ENCODE measurements around the gene NMNAT2. TPM values are rescaled to one million over a fixed set of nuclear protein-coding genes. Genes with fewer than 3 reads are reported as not detected.
"Not testable (repeated sequence)": the region's sequence is repeated elsewhere in the genome, so short reads cannot be mapped to it uniquely, and the experiment has no call there.

Gene NMNAT2
- polyA plus RNA-seq, 12 donors: 0.76 to 2.1 (median 1.6) TPM; not detected in 2

GRCh38 chr1:183267646-183268431 is 150.3 kb downstream of the NMNAT2 start:
- DNase-seq: no peak

GRCh38 chr1:183263886-183264602 is 154.1 kb downstream of the NMNAT2 start:
- DNase-seq: no peak

GRCh38 chr1:183262628-183263200 is 155.5 kb downstream of the NMNAT2 start:
- DNase-seq: no peak

GRCh38 chr1:183259924-183260323 is 158.3 kb downstream of the NMNAT2 start:
- DNase-seq: no peak

- DNase-seq: no peak
Measured at GRCh38 chr1:183255073-183255472, 163.1 kb downstream of the NMNAT2 start.

GRCh38 chr1:183251959-183252450 is 166.2 kb downstream of the NMNAT2 start:
- no peak for DNase-seq

GRCh38 chr1:183251101-183251958 is 166.8 kb downstream of the NMNAT2 start:
- DNase-seq: no peak

GRCh38 chr1:183249941-183250452 is 168.2 kb downstream of the NMNAT2 start:
- no peak for DNase-seq

- DNase-seq: no peak
Measured at GRCh38 chr1:183248989-183249691, 169.0 kb downstream of the NMNAT2 start.

GRCh38 chr1:183247931-183248330 is 170.2 kb downstream of the NMNAT2 start:
- DNase-seq: no peak

- no peak for DNase-seq
Measured at GRCh38 chr1:183247484-183247883, 170.7 kb downstream of the NMNAT2 start.

- no peak for DNase-seq
Measured at GRCh38 chr1:183247066-183247465, 171.1 kb downstream of the NMNAT2 start.

GRCh38 chr1:183246436-183246835 is 171.7 kb downstream of the NMNAT2 start:
- no peak for DNase-seq

GRCh38 chr1:183245357-183245756 is 172.8 kb downstream of the NMNAT2 start:
- no peak for DNase-seq

GRCh38 chr1:183244466-183244865 is 173.7 kb downstream of the NMNAT2 start:
- DNase-seq: peak; percentile 82

- no peak for DNase-seq
Measured at GRCh38 chr1:183243161-183244050, 174.8 kb downstream of the NMNAT2 start.

- no peak for DNase-seq
Measured at GRCh38 chr1:183242556-183242955, 175.6 kb downstream of the NMNAT2 start.

GRCh38 chr1:183241471-183241870 is 176.7 kb downstream of the NMNAT2 start:
- no peak for DNase-seq

- DNase-seq: not testable (repeated sequence)
Measured at GRCh38 chr1:183240853-183241252, 177.3 kb downstream of the NMNAT2 start.

GRCh38 chr1:183240526-183240825 is 177.7 kb downstream of the NMNAT2 start:
- DNase-seq: no peak

All from muscle of arm (tissue), 12 donors.